Measurements from ENCODE around the gene RASGRP4. TPM values are rescaled to one million over a fixed set of nuclear protein-coding genes. Genes with fewer than 3 reads are reported as not detected.
"Not testable (repeated sequence)": the region's sequence is repeated elsewhere in the genome, so short reads cannot be mapped to it uniquely, and the experiment has no call there.

The RASGRP4 gene
- total RNA-seq, 1 experiment from 2014 or later = not detected

DNA sequence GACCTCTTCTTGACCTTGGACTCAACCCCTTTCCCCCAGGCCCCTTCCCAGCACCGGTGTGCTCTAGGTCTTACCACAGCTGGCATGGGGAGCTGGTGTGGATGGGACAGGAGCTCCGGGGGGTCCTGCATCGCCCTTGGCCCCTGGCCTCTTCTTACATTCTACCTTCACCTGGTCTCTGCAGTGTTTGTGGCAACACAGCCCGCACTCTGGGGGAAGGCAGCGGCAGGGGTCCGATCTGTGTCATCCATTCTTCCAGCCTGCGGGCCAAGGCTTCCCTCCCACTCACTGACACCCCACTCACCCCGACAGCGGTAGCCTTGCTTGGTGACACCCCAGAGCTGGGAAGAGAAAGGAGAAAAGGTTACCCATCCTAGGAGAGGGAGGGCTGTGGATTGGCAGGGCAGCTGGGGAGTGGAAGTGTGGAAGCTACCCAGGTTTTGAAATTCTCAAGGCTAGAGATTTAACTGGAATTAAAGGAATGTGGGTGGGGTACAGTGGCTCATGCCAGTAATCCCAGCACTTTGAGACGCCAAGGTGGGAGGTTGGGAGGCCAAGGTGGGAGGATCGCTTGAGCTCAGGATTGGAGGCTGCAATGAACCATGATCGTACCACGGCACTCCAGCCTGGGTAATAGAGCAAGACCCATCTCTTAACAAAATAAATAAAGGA, 14.8 kb downstream of the RASGRP4 start:
- POLR2A ChIA-PET (ENCODE audit: unreplicated experiment) = interaction anchor here (0.6 kb wide), 1 partner anchor 345 kb away, joined by 10 read pairs; no protein-coding TSS in a partner anchor
- Histone ChIP-seq H2AFZ (ENCODE audit: low read length) (no peak overlapping the region), H3K27ac (ENCODE audit: low read length) (no peak overlapping the region), H3K4me1 (ENCODE audit: insufficient read depth, low read length) (no peaks in the 10 kb centered on the region), H3K9ac (ENCODE audit: low read length) (no peak overlapping the region), H3F3A (ENCODE audit: low read length, unreplicated experiment) (no peaks in the 10 kb centered on the region), H3K36me3 (ENCODE audit: low read depth, low read length) (no peaks in the 10 kb centered on the region), H3K9me2 (replicated peaks; ENCODE audit: low read length) (no peaks in the 10 kb centered on the region), H3K79me2 (ENCODE audit: low read length) (no peaks in the 10 kb centered on the region), H3K4me3 (ENCODE audit: low read length) (no peak overlapping the region), H4K20me1 (ENCODE audit: low read length) (no peaks in the 10 kb centered on the region), H3K9me3 (ENCODE audit: low read length) (no peaks in the 10 kb centered on the region), H3K4me2 (ENCODE audit: low read length) (no peak overlapping the region), H3K27me3 (ENCODE audit: low read length) (no peaks in the 10 kb centered on the region)
- intact Hi-C loops (cut with micrococcal nuclease) = no loop called here
- BruUV-seq (replicated peaks) = no TSS peak
- CTCF ChIA-PET = no interaction called here
- DNase-seq (no peak), ATAC-seq (no peak; the same call in 1 of the 2 replicates)
- TF ChIP-seq, protein P1, sequence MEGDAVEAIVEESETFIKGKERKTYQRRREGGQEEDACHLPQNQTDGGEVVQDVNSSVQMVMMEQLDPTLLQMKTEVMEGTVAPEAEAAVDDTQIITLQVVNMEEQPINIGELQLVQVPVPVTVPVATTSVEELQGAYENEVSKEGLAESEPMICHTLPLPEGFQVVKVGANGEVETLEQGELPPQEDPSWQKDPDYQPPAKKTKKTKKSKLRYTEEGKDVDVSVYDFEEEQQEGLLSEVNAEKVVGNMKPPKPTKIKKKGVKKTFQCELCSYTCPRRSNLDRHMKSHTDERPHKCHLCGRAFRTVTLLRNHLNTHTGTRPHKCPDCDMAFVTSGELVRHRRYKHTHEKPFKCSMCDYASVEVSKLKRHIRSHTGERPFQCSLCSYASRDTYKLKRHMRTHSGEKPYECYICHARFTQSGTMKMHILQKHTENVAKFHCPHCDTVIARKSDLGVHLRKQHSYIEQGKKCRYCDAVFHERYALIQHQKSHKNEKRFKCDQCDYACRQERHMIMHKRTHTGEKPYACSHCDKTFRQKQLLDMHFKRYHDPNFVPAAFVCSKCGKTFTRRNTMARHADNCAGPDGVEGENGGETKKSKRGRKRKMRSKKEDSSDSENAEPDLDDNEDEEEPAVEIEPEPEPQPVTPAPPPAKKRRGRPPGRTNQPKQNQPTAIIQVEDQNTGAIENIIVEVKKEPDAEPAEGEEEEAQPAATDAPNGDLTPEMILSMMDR (conservative IDR thresholded peaks at IDR 0.05; ENCODE audit: low read depth, low read length) = no peak
- no peak for TF ChIP-seq EZH2phosphoT487 (IDR thresholded peaks at IDR 0.05; ENCODE audit: borderline replicate concordance, low read length)
- TF ChIP-seq EZH2 (IDR thresholded peaks at IDR 0.05; ENCODE audit: low read length, unreplicated experiment) = no peak

DNA sequence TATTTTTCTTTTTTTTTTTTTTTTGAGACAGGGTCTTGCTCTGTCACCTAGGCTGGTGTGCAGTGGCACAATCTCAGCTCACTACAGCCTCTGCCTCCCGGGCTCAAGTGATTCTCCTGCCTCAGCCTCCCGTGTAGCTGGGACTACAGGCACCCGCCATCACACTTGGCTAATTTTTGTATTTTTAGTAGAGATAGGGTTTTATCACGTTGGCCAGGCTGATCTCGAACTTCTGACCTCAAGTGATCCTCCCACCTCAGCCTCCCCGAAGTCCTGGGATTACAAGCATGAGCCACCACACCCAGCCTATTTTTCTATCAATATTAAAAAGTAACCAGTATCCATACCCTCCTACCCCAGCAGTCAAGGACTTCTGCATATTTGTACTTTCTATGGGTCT, 15.6 kb downstream of the RASGRP4 start:
- H3K27me3 ChIP-seq (ENCODE audit: low read length); H3K79me2 ChIP-seq (ENCODE audit: low read length); H3F3A ChIP-seq (ENCODE audit: low read length, unreplicated experiment); H4K20me1 ChIP-seq (ENCODE audit: low read length); intact Hi-C loops (cut with micrococcal nuclease); H3K27ac ChIP-seq (ENCODE audit: low read length); H3K9me2 ChIP-seq (replicated peaks; ENCODE audit: low read length); H3K9me3 ChIP-seq (ENCODE audit: low read length); ATAC-seq; BruUV-seq (replicated peaks); POLR2A ChIA-PET (ENCODE audit: unreplicated experiment); H3K4me1 ChIP-seq (ENCODE audit: insufficient read depth, low read length); DNase-seq; H2AFZ ChIP-seq (ENCODE audit: low read length); H3K4me2 ChIP-seq (ENCODE audit: low read length); H3K4me3 ChIP-seq (ENCODE audit: low read length); CTCF ChIA-PET; H3K36me3 ChIP-seq (ENCODE audit: low read depth, low read length); H3K9ac ChIP-seq (ENCODE audit: low read length): not testable (repeated sequence)

DNA sequence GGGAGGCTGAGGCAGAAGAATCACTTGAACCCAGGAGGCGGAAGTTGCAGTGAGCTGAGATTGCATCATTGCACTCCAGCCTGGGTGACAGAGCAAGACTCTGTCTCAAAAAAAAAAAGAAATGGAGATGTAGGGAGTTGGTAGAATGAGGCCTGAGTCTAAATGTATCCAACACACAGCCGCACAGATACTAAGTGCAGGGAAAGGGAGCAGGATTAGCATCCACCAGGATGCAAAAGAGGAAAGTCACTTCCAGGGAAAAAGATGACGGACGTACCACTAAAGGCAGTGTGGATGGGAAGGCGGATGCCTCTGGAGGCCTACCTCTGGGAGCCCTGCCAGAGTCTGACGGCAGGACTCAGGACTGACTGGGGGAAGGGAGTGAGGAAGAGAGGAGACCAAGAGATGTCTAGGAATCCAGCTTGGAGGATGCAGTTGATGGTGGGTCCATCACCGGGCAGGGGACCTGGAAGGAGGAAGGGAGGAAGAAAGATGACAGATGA, 16.3 kb downstream of the RASGRP4 start:
- CTCF ChIA-PET = interaction anchor here (0.6 kb wide), 1 partner anchor 199 kb away, joined by 4 read pairs; no protein-coding TSS in a partner anchor
- no peak for ATAC-seq
- H4K20me1 ChIP-seq (ENCODE audit: low read length) = no peaks in the 10 kb centered on the region
- H3K4me2 ChIP-seq (ENCODE audit: low read length) = no peak overlapping the region
- H3K4me3 ChIP-seq (ENCODE audit: low read length) = no peak overlapping the region
- POLR2A ChIA-PET (ENCODE audit: unreplicated experiment) = no interaction called here
- H3K4me1 ChIP-seq (ENCODE audit: insufficient read depth, low read length) = no peaks in the 10 kb centered on the region
- H3K9ac ChIP-seq (ENCODE audit: low read length) = no peak overlapping the region
- no peaks in the 10 kb centered on the region for H3K36me3 ChIP-seq (ENCODE audit: low read depth, low read length)
- H3K9me2 ChIP-seq (replicated peaks; ENCODE audit: low read length) = no peaks in the 10 kb centered on the region
- H3F3A ChIP-seq (ENCODE audit: low read length, unreplicated experiment) = no peaks in the 10 kb centered on the region
- no peaks in the 10 kb centered on the region for H3K9me3 ChIP-seq (ENCODE audit: low read length)
- TF ChIP-seq EZH2phosphoT487 (IDR thresholded peaks at IDR 0.05; ENCODE audit: borderline replicate concordance, low read length) (no peak), EZH2 (IDR thresholded peaks at IDR 0.05; ENCODE audit: low read length, unreplicated experiment) (no peak)
- TF ChIP-seq, protein P1 (conservative IDR thresholded peaks at IDR 0.05; ENCODE audit: low read depth, low read length) = no peak
- DNase-seq = no peak
- H2AFZ ChIP-seq (ENCODE audit: low read length) = no peak overlapping the region
- no peaks in the 10 kb centered on the region for H3K79me2 ChIP-seq (ENCODE audit: low read length)
- intact Hi-C loops (cut with micrococcal nuclease) = loop anchor here (10.0 kb wide), 1 partner anchor 545 kb away; no protein-coding TSS in a partner anchor
- H3K27me3 ChIP-seq (ENCODE audit: low read length) = no peaks in the 10 kb centered on the region
- no peak overlapping the region for H3K27ac ChIP-seq (ENCODE audit: low read length)
- BruUV-seq (replicated peaks) = no TSS peak

All from PC-3 (cell line).